HG03108 (cell line): ENCODE measurements around the gene COG5.

Experiments
- ATAC-seq: cut with Tn5 transposase; IDR thresholded peaks from one replicate; pipeline ENCODE4 v1.9.1; 2021; ENCODE audit warnings: moderate library complexity; ENCODE audit not compliant: unreplicated experiment

The COG5 gene

DNA sequence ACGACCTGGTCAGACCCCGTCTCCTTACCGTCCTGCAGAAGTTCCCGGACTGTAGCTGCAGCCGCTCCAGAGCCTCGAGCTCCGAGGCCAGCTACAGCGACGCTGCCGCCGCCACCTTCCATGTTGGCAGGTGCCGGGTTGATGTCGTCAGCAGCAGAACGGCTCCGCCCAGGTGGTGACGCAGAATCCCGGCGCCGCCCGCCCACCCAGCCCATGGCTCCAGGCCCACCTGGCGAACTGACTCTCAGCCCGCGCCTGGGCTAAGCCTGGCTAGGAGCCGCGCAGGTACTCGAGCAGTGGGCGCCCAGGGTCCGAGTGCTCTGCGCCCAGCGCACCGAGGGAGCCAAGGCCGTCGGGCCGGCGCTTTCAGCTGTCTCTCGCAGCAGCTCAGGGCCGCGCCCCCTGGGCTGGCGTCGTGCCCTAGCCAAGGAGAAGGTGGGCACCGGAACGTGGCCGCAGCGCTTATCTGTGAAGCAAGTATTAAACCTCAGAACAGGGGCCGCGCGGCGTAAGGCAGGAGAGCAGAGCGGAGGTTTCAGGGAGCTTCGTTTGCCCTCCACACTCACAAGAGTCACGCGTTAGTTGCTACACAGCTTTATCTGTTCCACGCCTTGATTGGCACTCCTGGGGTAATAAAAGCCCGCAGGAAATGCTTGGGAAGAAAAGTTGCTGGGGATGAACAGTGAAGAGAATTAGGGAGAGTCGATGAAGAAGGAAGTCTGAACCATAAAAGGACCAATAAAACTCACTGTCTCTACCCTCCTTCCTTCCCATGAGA, at the start of gene COG5, which contains the start of gene DUS4L:
COG5 (minus strand) TSS at position 146 of the 778 bp plus-strand sequence; CDS start at position 122, 24 bp downstream.
DUS4L (plus strand) TSS at position 197 of the 778 bp plus-strand sequence. CDS start 3,100 bp downstream, outside the sequence.
- peak; percentile 94 for ATAC-seq

DNA sequence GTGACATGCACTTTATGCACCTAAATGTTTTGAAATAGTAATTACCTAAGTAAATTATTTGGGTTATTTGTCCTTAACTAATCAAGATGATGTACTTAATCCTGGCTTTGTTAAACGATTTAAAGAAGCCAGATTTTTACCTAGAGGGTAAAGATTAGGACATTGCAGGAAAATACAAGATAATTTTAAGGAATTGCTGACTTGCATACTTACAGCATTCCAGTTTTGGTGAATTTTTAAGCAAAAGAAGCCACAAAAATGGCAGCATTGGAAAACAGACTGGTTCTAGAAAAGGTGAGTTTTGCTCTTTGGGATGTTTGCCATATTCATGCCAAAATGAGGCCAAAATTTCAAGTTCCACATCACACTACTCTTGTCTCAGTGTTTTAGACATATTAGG, 49.7 kb upstream of the COG5 start:
- ATAC-seq, result no peak

DNA sequence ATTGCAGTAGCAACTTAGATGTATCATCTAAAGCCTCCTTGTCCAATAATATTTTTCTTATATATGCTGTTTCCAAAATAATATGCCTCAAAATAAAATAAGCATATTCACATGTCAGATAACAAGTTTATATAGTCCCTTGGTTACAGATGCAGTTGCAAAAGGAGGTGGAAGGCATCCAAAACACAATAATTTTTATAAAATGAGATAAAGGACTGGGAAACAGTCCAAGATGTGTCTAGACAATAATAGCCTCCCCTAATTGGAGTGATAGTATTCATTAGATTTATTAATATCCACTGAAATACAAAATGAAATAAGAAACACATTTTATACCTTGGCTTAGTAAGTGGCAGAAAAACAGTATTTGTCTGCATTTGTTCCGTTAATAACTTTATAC, 46.6 kb upstream of the COG5 start:
- no peak for ATAC-seq

DNA sequence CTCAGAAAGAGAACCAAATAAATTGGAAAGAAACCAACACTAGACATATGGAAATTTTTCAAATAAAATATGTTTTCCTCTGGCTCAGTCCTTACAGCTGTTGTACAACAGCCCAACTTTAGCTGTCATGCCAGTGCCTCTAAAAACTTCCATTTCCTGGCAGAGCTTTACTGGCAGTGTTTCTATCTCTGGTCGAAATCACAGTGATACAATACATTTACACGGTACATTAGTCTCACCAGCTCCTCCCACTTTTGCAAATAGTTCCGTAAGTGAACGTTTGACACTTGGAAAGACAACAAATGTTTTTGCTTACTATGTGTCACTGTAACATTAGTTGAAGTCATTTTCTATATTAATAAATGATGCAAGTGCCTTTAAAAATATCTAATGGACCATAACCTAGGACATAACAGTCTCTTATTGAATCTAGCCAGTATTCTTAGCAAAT, 46.1 kb upstream of the COG5 start:
- ATAC-seq, result no peak

DNA sequence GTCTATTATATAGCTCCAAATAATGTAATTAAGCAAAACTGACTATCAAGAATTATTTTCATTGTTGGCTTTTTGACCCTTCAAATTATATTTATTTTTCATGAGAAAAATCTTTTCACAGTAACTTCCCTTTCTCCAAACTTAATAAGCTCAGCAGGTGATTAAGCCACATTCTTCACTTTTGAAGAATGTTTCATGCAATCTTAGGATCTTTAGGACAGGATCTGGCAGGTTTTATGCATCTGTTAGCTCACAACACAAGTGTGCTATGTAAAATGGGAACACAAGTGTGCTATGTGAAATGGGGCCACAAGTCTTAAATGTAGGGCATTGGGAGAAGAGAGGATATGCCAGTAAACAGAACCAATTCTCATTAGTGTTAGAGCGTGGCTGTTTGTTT, 42.6 kb upstream of the COG5 start:
- ATAC-seq, result no peak

DNA sequence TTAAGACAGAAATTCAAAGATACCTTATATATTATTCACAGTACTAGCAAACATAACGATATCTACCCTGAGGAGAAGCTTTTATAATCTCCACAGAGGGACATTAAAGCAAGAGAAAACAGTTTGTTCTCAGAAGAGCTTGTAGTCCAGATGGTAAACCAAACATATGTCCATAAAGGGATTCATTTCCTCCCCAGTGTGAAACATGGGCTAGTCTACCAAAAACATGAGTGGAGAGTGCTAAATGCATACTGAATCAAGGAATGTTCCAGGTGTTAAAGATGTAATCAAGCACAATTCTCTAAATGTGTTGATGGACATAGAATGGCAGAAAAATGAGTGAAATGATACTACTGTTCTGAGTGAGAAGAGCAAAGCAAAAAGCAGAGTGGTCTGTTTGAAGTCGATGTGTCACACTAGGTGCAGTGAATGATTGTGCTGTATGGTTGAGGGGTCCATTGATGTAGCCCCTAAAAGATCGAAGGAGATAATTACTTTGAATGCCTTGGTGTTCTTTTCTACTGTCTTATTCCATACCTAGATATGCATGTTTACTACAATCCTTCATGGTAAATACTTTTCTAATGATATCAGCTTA, 41.6 kb upstream of the COG5 start:
- no peak for ATAC-seq

DNA sequence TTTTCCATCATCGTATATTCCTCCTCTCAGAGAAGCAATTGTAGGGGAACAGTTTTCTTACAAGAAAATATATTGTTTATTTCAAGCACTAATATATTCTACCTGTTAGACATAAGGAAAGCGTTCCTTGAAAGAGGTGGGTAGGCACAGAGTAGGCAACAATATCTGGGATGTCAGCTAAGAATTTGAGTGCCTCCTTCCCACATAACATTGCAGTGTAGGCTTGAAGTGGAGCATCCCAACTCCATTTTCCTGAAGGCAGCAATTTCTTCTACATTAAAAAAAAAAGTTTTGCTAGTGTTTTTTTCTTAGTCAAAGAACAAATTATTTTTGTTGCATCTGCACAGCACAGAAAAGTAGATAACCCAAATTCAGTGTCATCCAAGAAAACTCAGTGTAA, 37.1 kb upstream of the COG5 start:
- ATAC-seq, result no peak

DNA sequence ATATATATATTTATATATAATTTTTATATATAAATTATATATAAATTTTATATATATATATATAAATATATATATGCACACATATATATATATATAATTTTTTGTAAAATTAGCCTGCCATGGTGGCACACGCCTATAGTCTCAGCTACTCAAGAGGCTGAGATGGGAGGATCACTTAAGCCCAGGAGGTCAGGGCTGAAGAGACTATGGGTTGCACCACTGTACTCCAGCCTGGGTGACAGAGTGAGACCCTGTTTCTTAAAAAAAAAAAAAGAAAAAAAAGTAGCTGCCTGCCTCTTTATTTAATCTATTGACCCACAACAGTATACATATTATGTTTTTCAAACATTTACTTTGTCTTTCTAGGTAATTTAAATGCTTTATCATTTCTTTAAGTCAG, 35.5 kb upstream of the COG5 start:
- no peak for ATAC-seq

DNA sequence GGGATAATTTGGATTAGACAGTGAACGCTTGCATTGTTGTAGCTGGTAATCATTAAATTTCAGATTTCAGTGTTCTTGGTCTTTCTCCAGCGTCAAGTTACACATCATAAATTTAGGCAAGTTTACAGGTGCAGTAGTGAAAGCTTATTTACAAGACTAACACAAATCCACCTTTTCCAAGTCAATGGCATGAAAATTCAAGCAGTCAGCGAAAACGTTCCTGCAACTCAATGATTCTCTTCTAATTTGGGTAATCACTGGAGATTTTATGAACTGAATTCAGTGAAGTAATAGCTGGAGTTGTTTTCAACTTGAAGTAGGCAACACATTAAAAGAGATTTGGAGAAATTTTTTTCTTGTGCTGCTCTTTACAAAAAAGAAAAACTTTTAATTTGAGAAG, 34.2 kb upstream of the COG5 start:
- ATAC-seq, result no peak

DNA sequence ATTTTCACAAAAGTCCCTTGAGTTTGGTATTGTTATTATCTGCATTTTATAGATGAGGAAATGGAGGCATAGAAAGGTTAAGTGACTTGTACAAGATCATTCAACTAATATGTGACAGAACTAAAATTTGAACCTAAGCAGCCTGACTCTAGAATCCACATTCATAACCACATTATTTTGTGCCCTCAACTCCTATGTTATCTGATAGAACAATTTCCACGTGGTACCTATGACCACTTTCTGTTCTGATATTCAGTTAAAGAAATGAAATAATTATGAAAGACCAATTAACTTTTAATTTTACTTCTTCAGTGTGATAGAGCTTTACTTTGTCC, 33.8 kb upstream of the COG5 start:
- ATAC-seq, result no peak

DNA sequence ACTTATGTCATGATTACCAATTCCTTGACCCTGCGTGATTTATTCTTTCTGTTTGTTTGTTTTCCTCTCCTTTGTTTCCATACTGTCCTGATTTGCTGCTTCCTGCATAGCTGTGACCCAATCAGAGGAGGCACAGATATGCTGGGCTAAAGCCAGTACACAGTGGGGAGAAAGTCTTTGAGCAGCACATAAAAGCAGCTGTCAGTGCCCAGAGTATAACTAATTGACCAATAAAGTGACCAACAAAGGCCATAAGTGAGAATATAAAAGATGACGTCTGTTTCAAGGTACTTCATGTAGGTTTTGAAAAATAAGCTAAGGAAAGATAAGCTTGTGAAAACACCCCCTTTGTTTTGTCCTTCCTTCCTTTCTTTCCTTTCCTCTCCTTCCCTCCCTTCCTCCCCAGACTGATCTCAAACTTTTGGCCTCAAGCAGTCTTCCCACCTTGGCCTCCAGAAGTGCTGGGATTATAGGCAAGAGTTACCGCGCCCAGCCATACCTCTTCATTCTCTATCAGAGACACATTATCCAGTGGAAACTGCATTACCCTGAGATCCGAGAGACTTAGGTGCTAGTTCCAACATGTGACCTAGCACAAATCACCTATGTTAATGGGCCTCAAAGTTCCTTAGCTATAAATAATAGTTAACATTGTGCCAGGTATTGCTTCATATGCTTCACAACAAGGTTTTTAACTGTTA, 33.3 kb upstream of the COG5 start:
- ATAC-seq, result no peak

DNA sequence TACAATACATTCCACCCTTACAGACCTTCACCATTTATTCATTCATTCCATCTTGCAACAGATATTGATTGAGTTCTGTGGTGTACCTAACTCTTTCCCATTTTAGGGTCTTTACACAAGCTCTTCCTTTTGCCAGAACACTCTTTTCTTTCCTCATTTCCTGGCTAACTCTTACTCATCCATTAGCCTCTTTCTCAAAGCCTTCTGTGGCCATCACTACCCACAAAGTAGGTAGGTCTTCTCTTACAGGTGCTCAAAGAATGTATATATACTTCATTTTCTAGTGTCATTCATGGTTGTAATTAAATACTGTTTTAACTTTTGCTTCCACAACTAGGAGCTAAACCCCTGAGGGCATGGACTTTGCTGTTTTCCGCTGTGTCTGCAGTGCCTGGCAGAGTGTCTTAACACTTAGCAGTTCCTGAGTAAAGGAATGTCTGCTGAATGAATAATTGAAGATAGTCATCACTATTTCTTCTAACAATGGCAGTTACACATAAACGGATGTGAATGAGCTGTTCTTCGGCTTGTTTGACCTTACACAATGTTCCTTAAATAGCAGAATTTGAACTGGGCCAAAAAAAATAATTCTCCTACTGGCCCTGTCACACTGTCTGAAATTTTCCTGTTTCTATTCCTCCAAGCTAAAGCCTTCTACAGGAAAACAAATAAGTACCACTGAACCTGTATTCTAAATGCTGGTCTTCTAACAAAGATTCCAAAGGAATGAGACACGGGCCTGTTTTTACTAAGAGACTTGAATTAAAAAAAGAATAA, 31.4 kb upstream of the COG5 start:
- no peak for ATAC-seq

DNA sequence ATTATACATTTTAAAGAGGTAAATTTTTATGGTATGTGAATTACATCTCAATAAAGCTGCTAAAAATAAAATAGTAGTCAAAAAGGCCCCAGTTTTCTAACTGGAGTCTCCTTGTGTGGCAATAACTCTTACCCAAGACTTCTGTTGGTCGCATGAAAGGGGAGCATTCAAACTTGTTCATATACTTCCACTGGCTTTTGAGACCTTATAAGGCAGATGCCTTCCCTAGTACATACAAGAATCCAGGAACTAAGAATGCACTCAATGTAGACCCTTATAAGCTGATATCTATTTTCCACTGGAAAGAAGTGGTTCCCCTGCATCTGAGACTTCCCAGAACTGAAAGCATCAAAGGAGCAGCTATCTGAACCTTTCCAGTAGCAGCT, 29.3 kb upstream of the COG5 start:
- no peak for ATAC-seq

DNA sequence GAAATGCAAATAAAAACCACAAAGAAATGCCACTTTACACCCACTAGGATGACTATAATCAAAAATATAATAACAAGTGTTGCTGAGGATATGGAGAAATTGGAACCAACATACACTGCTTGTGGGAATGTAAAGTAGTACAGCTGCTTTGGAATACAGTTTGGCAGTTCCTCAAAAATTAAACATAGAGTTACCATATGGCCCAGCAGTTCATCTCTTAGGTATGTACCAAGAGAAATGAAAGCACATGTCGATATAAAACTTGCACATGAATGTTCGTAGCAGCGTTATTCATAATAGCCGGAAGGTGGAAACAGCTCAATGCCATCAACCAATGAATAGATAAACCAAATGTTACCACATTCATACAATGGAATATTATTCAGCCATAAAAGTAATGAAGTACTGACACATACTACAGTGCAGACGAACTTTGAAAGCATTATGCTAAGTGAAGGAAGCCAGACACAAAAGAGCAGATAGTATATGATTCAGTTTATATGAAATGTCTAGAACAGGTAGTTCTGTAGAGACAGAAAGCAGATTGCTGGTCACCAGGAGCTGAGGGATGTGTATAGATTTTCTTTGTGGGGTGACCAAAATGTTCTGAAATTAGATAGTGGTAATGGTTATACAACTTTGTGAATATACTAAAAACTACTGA, 28.8 kb upstream of the COG5 start:
- no peak for ATAC-seq

DNA sequence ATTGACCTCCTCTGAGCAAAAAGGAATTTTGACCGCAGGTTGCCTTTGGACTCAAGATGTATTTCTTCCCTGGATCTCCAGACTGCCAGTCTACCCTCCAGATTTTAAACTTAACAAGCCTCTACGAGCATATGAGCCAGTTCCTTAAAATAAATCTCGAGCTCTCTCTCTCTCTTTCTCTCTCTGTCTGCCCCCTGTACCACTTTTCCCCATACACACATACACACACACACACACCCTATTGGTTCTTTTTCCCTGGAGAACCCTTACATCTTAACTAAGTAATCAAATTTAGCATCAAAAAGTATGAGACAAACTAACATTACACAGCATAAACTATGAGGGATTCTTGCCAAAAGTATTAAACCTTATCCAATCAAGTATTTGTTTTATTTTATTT, 27.7 kb upstream of the COG5 start:
- ATAC-seq, result no peak

DNA sequence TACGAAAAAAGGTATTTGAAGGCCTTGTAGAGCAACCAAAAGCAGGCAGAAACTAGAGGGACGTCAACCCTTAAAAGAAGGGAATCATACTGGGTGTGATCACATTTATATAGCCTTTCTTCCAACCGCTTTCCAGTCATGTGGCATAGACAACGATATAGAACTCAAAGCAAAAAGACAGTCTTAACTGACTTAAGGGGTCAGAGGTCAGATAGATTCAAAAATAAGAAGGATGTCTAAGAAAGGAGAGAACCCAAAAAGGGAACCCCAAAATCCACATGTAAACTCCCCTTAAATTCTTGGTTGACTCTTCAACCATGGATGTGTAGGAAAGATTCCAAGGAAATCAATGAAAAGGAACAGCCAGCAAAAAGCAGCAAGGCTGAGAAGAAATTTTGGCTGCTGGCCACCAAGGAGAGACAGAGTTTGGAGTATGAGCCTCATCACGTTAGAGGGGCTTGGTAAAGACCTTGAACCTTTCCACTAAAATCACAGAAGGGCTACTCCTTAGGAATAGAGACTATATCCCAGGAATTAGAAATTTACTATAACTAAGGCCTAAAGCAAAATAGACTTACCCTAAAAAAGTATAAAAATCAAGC, 24.9 kb upstream of the COG5 start:
- no peak for ATAC-seq

DNA sequence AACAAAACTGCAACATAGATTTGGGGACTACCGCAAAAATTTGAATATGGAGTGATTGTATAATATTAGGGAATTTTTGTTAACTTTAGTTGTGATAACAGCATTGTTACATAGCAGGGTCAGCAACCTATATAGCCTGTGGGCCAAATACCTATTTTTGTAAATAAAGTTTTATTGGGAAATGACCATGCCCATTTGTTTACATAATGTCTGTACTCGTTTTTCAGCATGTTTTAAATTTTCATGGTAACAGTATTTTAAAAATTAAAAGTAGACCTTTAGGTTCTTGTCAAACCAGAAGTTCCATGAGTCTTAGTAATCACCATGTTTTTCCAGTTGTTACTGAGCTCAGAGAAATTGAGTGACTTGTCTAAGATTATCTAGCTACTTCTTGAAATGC, 21.0 kb upstream of the COG5 start:
- no peak for ATAC-seq

DNA sequence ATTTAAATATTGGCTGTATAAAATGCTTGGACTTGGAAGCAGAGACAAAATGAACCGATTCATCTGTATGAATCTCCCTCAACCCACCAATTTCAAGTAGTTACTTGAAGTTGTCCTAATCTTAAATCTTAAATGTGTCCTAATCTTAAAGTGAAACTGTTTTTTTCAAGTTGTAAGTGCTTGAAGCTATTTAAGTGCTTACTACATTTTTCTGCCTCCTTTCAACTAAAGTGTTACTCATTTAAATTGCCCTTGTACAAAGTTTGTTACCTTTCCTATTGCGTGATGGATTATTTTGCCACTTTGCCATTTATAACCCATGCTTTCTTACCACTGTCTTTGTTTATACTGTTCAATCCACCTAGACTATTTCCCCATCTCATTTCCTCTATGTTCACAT, 19.2 kb upstream of the COG5 start:
- ATAC-seq, result no peak

DNA sequence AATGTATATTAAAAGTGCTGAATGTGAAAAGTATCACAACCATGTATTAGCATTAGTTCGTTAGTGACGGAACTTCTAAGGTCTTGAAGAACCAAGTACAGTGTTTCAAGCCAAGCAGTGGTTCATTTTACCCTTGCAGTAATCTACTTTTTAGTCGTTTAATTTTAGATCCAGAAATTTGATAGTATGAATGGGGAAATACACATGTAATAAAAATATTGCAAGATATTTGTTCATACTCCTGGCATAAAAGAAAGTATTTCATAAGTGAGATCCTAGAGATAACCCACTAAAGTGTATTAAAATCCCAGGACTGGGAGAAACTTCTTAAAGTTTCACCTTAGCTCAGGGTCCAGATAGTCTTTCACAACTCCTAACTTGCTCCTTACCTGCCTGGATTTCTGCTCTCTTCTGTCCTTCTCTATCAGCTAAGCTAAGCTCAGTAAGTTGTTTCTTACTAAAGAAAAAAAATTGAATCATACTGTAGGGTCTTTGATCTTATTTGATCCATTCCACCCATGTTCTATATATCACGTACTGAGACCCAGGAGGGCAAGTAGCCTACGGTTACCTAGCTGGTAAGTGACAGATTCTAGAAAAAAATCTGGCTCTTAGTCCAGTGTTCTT, 17.8 kb upstream of the COG5 start:
- ATAC-seq, result no peak
